ENCODE results near the gene GRAMD4. TPM values are rescaled to one million over a fixed set of nuclear protein-coding genes. Genes with fewer than 3 reads are reported as not detected.
"Not testable (repeated sequence)": the region's sequence is repeated elsewhere in the genome, so short reads cannot be mapped to it uniquely, and the experiment has no call there.

Gene GRAMD4
- total RNA-seq, 2 experiments from 2014 or later = 35.4 to 44.6 TPM

DNA sequence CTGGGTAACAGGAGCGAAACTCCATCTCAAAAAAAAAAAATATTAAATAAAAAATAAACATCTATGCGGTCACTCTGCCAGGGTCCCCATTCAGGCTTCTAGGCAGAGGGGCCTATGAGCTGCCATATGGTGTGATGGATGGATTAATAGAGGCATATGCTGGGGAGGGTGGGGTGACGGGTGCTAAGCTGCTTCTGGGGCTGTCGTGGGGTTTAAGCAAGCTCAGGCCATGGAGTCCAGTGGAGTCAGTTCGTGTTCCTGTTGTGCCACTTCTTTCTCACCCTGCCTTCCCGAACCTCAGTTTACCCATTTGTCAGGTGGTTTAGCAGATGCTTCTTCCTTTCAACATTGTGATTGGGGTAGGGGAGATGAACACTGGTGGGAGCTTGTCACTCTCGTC, 9.0 kb upstream of the GRAMD4 start:
- Mint-ChIP-seq H3K27me3 (no peaks in the 10 kb centered on the region), H3K4me1 (peaks cover 31% of the 10 kb centered on the region), H3K4me3 (no peak overlapping the region), H3K36me3 (no peaks in the 10 kb centered on the region), H3K9me3 (ENCODE audit: low read depth) (no peaks in the 10 kb centered on the region), H3K27ac (no peak overlapping the region)
- no peak for DNase-seq
- CTCF ChIA-PET = interaction anchor here (1.0 to 4.7 kb wide), 2 partner anchors 48 to 192 kb away, joined by 4 to 23 read pairs; no protein-coding TSS in a partner anchor
- no peak for ATAC-seq

GRCh38 chr22:46612341-46612903, 7.8 kb upstream of the GRAMD4 start:
- DNase-seq (no peak), ATAC-seq (peak; percentile 14)
- Mint-ChIP-seq H3K9me3 (ENCODE audit: low read depth) (no peaks in the 10 kb centered on the region), H3K27me3 (no peaks in the 10 kb centered on the region), H3K36me3 (no peaks in the 10 kb centered on the region), H3K4me3 (peak overlapping the region; percentile 82), H3K27ac (peak overlapping the region; percentile 94), H3K4me1 (peaks cover 31% of the 10 kb centered on the region)
- CTCF ChIA-PET = interaction anchor here (0.9 to 4.7 kb wide), 6 partner anchors 9 to 49 kb away, joined by 3 to 23 read pairs (median 3); no protein-coding TSS in a partner anchor

DNA sequence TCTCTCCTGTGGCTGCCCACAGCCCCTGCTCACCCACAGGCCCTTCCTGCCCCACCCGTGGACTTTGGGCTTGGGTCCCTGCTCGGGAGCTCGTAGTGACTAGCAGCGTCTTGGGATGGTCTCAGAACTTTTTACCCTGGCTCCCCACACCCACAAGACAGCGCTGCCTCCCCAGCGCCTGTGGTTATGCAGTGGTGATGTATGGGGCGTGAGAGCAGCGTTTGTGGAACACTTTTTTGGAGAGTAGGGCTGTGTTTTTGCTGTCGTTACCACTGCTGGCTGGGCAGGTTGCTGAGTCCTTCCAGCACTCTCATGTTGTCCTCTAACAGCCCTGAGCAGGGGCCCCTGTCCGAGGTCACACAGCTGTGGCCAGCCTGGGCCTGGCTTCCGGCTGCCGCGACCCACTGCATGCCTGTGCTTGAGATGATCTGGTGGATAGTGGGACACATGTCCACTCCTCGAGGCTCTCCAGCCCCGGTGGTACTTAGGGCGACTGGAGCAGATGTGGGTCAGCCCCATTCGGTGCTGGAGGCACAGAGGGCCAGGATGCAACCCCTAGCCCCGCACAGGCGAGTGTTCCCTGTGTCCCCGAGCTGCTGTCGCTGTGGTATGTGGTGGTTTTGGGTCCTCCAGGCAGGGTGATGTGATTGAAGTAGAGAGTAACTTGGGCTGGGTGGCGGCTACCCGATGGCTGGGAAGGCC, 7.1 kb upstream of the GRAMD4 start:
- Mint-ChIP-seq H3K27ac (peak overlapping the region; percentile 94), H3K36me3 (no peaks in the 10 kb centered on the region), H3K27me3 (no peaks in the 10 kb centered on the region), H3K4me1 (peaks cover 31% of the 10 kb centered on the region), H3K9me3 (ENCODE audit: low read depth) (no peaks in the 10 kb centered on the region), H3K4me3 (peak overlapping the region; percentile 82)
- DNase-seq = peak; percentile 82
- CTCF ChIA-PET = interaction anchor here (0.9 to 4.7 kb wide), 7 partner anchors 10 to 50 kb away, joined by 3 to 23 read pairs (median 3); no protein-coding TSS in a partner anchor
- peak; percentile 53 for ATAC-seq

DNA sequence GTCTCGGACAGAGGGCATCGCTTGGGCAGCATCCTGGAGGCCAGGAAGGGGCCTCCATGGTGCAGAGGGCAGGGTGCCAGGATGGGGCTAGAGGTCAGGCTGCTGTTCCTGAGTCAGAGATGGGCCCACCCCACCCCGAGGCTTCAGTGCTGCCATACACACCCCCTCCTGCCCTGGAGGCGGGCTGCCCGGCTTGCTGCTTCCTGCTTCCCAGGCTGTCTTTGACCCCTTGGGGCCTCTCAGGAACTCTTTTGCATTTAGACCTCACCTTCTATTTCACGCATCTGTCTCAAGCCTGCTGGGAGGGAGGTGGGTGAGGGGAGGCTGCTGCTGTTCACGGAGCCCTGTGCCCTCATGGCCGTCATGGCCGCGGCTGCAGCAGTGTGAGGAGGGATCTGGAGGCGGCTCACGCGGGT, 6.6 kb upstream of the GRAMD4 start:
- peak overlapping the region; percentile 82 for H3K4me3 Mint-ChIP-seq

GRCh38 chr22:46614025-46614931, 5.9 kb upstream of the GRAMD4 start:
- peak; percentile 63 for ATAC-seq
- H3K9me3 Mint-ChIP-seq (ENCODE audit: low read depth) = no peaks in the 10 kb centered on the region
- CTCF ChIA-PET = interaction anchor here (1.0 to 4.7 kb wide), 4 partner anchors 11 to 51 kb away, joined by 3 to 23 read pairs (median 6); no protein-coding TSS in a partner anchor
- no peaks in the 10 kb centered on the region for H3K36me3 Mint-ChIP-seq
- H3K4me1 Mint-ChIP-seq = peaks cover 39% of the 10 kb centered on the region
- H3K27me3 Mint-ChIP-seq = no peaks in the 10 kb centered on the region
- peak overlapping the region; percentile 94 for H3K27ac Mint-ChIP-seq
- peak overlapping the region; percentile 82 for H3K4me3 Mint-ChIP-seq
- DNase-seq = peak; percentile 85

More for the DNA sequence above, 6.6 kb upstream of the GRAMD4 start:
- DNase-seq = no peak
- peak overlapping the region; percentile 94 for H3K27ac Mint-ChIP-seq
- H3K36me3 Mint-ChIP-seq = no peaks in the 10 kb centered on the region
- CTCF ChIA-PET = interaction anchor here (0.9 to 4.7 kb wide), 6 partner anchors 10 to 50 kb away, joined by 3 to 23 read pairs (median 4); no protein-coding TSS in a partner anchor
- no peaks in the 10 kb centered on the region for H3K27me3 Mint-ChIP-seq
- peaks cover 34% of the 10 kb centered on the region for H3K4me1 Mint-ChIP-seq
- ATAC-seq = peak; percentile 12
- no peaks in the 10 kb centered on the region for H3K9me3 Mint-ChIP-seq (ENCODE audit: low read depth)

DNA sequence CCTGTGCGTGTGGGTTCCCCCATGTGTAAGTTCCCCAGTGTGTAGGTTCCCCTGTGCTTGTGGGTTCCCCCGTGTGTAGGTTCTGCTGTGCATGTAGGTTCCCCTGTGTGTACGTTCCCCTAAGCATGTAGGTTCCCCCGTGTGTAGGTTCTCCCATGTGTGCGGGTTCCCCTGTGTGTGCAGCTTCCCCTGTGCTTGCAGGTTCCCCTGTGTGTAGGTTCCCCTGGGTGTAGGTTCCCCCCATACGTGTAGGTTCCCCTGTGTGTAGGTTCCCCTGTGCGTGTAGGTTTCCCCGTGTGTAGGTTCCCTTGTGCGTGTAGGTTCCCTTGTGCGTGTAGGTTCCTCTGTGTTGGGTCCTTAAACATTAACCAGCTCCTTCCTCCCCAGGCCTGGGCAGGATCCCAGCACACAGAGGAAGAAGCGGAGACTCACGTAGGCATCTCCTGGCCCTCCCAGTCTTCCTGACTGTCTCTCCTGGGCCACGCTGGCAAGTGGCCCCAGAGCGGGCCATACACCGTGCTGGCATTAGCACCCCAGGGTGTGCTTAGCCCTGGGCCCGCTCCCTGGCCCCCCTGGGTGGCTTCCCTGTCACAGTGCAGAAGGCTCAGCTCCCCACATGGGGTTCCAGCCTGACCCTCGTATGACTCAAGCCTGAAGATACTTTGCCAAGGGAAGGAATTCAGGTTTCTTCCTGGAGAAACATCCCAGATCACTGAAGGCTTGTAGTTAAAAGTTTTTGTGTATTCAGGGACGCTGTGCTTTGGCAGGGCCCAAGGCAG, 2.8 kb upstream of the GRAMD4 start:
- ATAC-seq = no peak
- Mint-ChIP-seq H3K4me3 (no peak overlapping the region), H3K27me3 (no peaks in the 10 kb centered on the region), H3K36me3 (no peaks in the 10 kb centered on the region), H3K27ac (no peak overlapping the region), H3K4me1 (peaks cover 32% of the 10 kb centered on the region), H3K9me3 (ENCODE audit: low read depth) (no peaks in the 10 kb centered on the region)
- no peak for DNase-seq
- CTCF ChIA-PET = interaction anchor here (2.2 kb wide), 1 partner anchor 54 kb away, joined by 6 read pairs; no protein-coding TSS in a partner anchor

GRCh38 chr22:46617986-46618647, 2.1 kb upstream of the GRAMD4 start:
- Mint-ChIP-seq H3K27ac (peak overlapping the region; percentile 36), H3K27me3 (no peaks in the 10 kb centered on the region), H3K4me3 (no peak overlapping the region), H3K9me3 (ENCODE audit: low read depth) (no peaks in the 10 kb centered on the region), H3K4me1 (peaks cover 25% of the 10 kb centered on the region), H3K36me3 (no peaks in the 10 kb centered on the region)
- DNase-seq = no peak
- no peak for ATAC-seq
- CTCF ChIA-PET = interaction anchor here (2.2 kb wide), 1 partner anchor 55 kb away, joined by 6 read pairs; no protein-coding TSS in a partner anchor

DNA sequence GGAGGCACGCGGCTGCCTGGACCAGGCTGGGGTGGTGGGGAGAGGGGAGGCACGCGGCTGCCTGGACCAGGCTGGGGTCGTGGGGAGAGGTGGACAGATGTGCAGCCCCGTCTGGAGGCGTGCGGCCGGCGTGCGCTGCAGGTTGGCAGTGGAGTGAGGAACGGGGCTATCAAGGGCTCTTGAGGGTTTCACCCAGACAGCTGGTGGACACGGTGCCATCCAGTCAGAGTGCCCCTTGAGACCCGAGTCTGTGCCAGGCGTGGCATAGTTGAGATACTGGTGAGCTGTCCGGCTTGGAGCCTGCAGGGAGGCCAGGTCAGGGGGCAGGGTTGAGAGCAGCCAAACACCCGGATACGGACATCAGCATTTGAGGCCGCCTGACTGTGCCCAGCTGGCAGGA, 1.5 kb upstream of the GRAMD4 start:
- Mint-ChIP-seq H3K27ac (no peak overlapping the region), H3K9me3 (ENCODE audit: low read depth) (no peaks in the 10 kb centered on the region), H3K36me3 (no peaks in the 10 kb centered on the region), H3K4me1 (peaks cover 20% of the 10 kb centered on the region), H3K4me3 (no peak overlapping the region), H3K27me3 (no peaks in the 10 kb centered on the region)
- CTCF ChIA-PET = interaction anchor here (2.2 kb wide), 1 partner anchor 55 kb away, joined by 6 read pairs; no protein-coding TSS in a partner anchor
- ATAC-seq = no peak
- DNase-seq = no peak

DNA sequence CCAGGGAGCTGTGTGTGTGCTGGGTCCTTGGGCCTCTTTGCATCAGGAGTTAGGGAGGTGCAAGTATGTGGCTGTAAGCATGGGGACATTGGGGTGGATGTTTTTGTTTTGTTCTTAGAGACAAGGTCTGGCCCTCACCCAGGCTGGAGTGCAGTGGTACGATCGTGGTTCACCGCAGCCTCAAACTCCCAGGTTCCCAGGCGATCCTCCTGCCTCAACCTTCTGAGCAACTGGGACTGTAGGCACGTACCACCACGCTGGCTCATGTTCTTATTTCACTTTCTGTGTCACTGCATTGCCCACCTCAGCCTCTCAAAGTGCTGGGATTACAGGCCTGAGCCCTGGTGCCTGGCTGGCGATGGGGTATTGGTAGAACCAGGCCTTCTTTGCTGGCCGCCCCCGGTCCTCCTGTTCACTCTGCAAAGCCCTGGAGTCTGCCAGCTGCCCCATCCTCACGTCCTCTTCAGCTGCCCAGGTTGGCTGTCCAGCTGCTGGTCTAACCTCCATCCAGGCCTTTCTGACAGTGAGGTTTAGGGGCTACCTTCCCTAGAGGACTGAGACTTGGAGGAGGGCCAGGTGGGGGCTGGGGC, 851 bp upstream of the GRAMD4 start:
- CTCF ChIA-PET = interaction anchor here (2.2 kb wide), 1 partner anchor 56 kb away, joined by 6 read pairs; no protein-coding TSS in a partner anchor
- Mint-ChIP-seq H3K9me3 (ENCODE audit: low read depth) (no peaks in the 10 kb centered on the region), H3K4me1 (peaks cover 13% of the 10 kb centered on the region), H3K27ac (no peak overlapping the region), H3K36me3 (no peaks in the 10 kb centered on the region), H3K4me3 (no peak overlapping the region), H3K27me3 (no peaks in the 10 kb centered on the region)
- ATAC-seq (no peak), DNase-seq (no peak)

- H3K4me3 Mint-ChIP-seq = no peak overlapping the region
- peaks cover 8% of the 10 kb centered on the region for H3K4me1 Mint-ChIP-seq
- H3K27ac Mint-ChIP-seq = no peak overlapping the region
- DNase-seq = no peak
- H3K9me3 Mint-ChIP-seq (ENCODE audit: low read depth) = no peaks in the 10 kb centered on the region
- CTCF ChIA-PET = no interaction called here
- H3K27me3 Mint-ChIP-seq = no peaks in the 10 kb centered on the region
- H3K36me3 Mint-ChIP-seq = no peaks in the 10 kb centered on the region
- no peak for ATAC-seq
These were observed 529 bp downstream of the GRAMD4 start for GRCh38 chr22:46620588-46621242.

DNA sequence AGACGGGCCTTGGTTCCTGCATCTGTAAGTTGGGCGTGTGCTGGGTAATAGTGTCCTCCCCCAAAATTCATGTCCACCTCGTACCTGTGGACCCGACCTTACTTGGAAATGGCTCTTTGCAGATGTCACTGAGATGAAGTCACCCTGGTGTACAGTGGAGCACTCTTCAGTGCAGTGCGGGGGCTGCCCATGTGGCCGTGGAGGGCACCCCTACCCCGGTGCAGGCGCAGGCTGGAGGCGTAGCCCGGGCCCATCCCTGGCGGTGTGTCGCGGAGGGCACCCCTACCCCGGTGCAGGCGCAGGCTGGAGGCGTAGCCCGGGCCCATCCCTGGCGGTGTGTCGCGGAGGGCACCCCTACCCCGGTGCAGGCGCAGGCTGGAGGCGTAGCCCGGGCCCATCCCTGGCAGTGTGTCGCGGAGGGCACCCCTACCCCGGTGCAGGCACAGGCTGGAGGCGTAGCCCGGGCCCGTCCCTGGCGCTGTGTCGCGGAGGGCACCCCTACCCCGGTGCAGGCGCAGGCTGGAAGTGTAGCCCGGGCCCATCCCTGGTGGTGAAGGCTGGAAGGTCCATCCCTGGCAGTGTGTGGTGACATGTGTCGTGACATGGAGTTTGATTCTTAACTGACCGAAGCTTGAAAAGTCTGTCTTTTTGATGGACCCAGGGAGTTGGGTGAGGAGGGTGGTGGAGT, 1.2 kb downstream of the GRAMD4 start:
- H3K27me3 Mint-ChIP-seq; DNase-seq; H3K9me3 Mint-ChIP-seq (ENCODE audit: low read depth); H3K36me3 Mint-ChIP-seq; H3K27ac Mint-ChIP-seq; ATAC-seq; H3K4me3 Mint-ChIP-seq; H3K4me1 Mint-ChIP-seq: not testable (repeated sequence)
- CTCF ChIA-PET = interaction anchor here (0.6 kb wide), 1 partner anchor 48 kb away, joined by 3 read pairs; no protein-coding TSS in a partner anchor

Measured in activated CD8-positive, alpha-beta memory T cell treated with anti-CD3 and anti-CD28 coated beads, Interleukin-2, amount 10 ng/mL, durations not matched to agents 7 days and 5 days (primary cell).